H7 (cell line): ENCODE data around the gene RPL22. TPM values are rescaled to one million over a fixed set of nuclear protein-coding genes. Genes with fewer than 3 reads are reported as not detected.

Experiments used
- DNase-seq: peaks from one replicate; pipeline ENCODE4 v3.0.0; 2012
- H3K27me3 ChIP-seq: 2 replicates; pipeline ENCODE4 v1.6.0; 2011; ENCODE audit warnings: mild to moderate bottlenecking, low read length; ENCODE audit not compliant: control insufficient read depth, insufficient read depth
- H3K36me3 ChIP-seq: replicated peaks from 2 replicates; pipeline ENCODE4 v1.5.1; 2011; ENCODE audit warnings: low read length; ENCODE audit not compliant: control insufficient read depth, insufficient read depth
- H3K4me3 ChIP-seq: 2 replicates; pipeline ENCODE4 v1.5.1; 2011; ENCODE audit warnings: low read depth, mild to moderate bottlenecking, control low read depth, low read length, moderate library complexity; ENCODE audit not compliant: insufficient read depth
- total RNA-seq: library from RNA; depleted of rRNA; stranded (reverse); fragments of >200 nt; shearing (Covaris generic); gene quantifications from 2 replicates; pipeline ENCODE4 v1.2.3, GENCODE V29; 2014

Gene RPL22
- total RNA-seq, 1 experiment from 2014 or later: 237 TPM

- peak overlapping the region; percentile 45 for H3K4me3 ChIP-seq
- H3K27me3 ChIP-seq: peaks cover 19% of the 10 kb centered on the region
- peak; percentile 100 for DNase-seq
- no peaks in the 10 kb centered on the region for H3K36me3 ChIP-seq
These were observed 50.7 kb downstream of the RPL22 start for GRCh38 chr1:6148497-6149241.

- no peak for DNase-seq
- Histone ChIP-seq H3K4me3 (no peak overlapping the region), H3K36me3 (no peaks in the 10 kb centered on the region), H3K27me3 (peaks cover 19% of the 10 kb centered on the region)
These were observed 53.5 kb downstream of the RPL22 start for GRCh38 chr1:6145864-6146410.

- Histone ChIP-seq H3K36me3 (no peaks in the 10 kb centered on the region), H3K4me3 (no peak overlapping the region), H3K27me3 (peaks cover 19% of the 10 kb centered on the region)
- no peak for DNase-seq
These were observed 54.0 kb downstream of the RPL22 start for GRCh38 chr1:6145396-6145750.

GRCh38 chr1:6144647-6145395 lies 54.6 kb downstream of the RPL22 start:
- H3K36me3 ChIP-seq: no peaks in the 10 kb centered on the region
- H3K27me3 ChIP-seq: peaks cover 19% of the 10 kb centered on the region
- peak; percentile 83 for DNase-seq
- no peak overlapping the region for H3K4me3 ChIP-seq

GRCh38 chr1:6144175-6144574 lies 55.2 kb downstream of the RPL22 start:
- no peak overlapping the region for H3K4me3 ChIP-seq
- H3K36me3 ChIP-seq: no peaks in the 10 kb centered on the region
- DNase-seq: no peak
- H3K27me3 ChIP-seq: peaks cover 17% of the 10 kb centered on the region

DNA sequence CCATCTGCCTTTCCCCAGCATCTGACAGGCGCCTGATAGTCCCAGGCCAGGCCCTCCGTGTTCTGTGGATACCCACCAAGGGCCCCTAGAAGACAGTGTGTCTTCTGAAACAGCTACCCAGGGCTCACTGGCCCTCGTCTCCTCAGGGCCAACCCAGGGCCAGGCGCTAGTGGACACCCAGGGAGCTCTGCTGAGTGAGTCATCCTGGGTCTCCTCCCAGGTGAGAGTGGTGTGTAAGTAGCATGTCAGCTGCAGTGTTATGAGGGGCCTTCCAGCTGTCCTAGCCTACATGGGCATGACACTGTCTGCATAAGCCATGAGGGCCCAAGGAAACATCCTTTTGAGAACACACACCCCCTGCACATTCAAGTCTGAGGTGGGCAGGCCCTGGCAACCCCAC lies 56.0 kb downstream of the RPL22 start:
- Histone ChIP-seq H3K36me3 (no peaks in the 10 kb centered on the region), H3K27me3 (peaks cover 13% of the 10 kb centered on the region), H3K4me3 (no peak overlapping the region)
- no peak for DNase-seq

GRCh38 chr1:6142734-6143133 lies 56.7 kb downstream of the RPL22 start:
- Histone ChIP-seq H3K27me3 (peaks cover 6% of the 10 kb centered on the region), H3K4me3 (no peak overlapping the region), H3K36me3 (no peaks in the 10 kb centered on the region)
- no peak for DNase-seq

- peaks cover 2% of the 10 kb centered on the region for H3K27me3 ChIP-seq
- no peak for DNase-seq
- H3K36me3 ChIP-seq: no peaks in the 10 kb centered on the region
- H3K4me3 ChIP-seq: no peak overlapping the region
These were observed 57.3 kb downstream of the RPL22 start for GRCh38 chr1:6142036-6142621.

DNA sequence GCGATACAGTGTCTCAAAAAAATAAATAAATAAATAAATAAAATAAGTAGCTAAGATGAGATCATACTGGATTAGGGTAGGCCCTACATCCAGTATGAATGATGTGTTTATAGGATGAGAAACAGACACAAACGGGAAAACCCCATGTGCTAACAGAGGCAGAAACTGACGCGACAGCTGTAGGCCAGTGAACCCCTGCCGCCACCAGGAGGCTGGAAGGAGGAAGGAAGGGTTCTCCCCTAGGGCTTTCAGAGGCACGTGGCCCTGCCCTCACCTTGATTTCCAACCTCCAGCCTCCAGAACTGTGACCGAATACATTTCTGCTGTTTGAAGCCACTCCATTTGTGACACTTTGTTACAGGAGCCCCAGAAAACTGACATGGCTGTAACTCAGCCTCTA lies 57.8 kb downstream of the RPL22 start:
- DNase-seq: peak; percentile 86
- no peaks in the 10 kb centered on the region for H3K36me3 ChIP-seq
- H3K27me3 ChIP-seq: no peaks in the 10 kb centered on the region; the same call in 1 of the 2 replicates
- H3K4me3 ChIP-seq: no peak overlapping the region

- DNase-seq: no peak
- H3K27me3 ChIP-seq: no peaks in the 10 kb centered on the region; the same call in 1 of the 2 replicates
- H3K4me3 ChIP-seq: no peak overlapping the region
- H3K36me3 ChIP-seq: no peaks in the 10 kb centered on the region
These were observed 59.0 kb downstream of the RPL22 start for GRCh38 chr1:6140413-6140812.

- Histone ChIP-seq H3K4me3 (no peak overlapping the region), H3K27me3 (no peaks in the 10 kb centered on the region; the same call in 1 of the 2 replicates), H3K36me3 (no peaks in the 10 kb centered on the region)
- no peak for DNase-seq
These were observed 61.6 kb downstream of the RPL22 start for GRCh38 chr1:6137758-6138157.

- no peaks in the 10 kb centered on the region for H3K27me3 ChIP-seq
- DNase-seq: no peak
- H3K4me3 ChIP-seq: no peak overlapping the region
- H3K36me3 ChIP-seq: no peaks in the 10 kb centered on the region
These were observed 62.7 kb downstream of the RPL22 start for GRCh38 chr1:6136516-6137220.
